ENCODE measurements around the gene SETBP1.

- TF ChIP-seq POLR2A (IDR thresholded peaks at IDR 0.05) (no peak), CTCF (IDR thresholded peaks at IDR 0.05) (no peak)
These were observed 1.6 kb downstream of the SETBP1 start for GRCh38 chr18:44682201-44682870.

Data from stomach (tissue), 4 donors.